OCI-LY3 (cell line): ENCODE results near the gene DR1.

Experiments used
- EZH2phosphoT487 ChIP-seq: fragments of 200-600 bp; shearing (Covaris generic); IDR thresholded peaks from 2 replicates; pipeline ENCODE4 v1.6.1; 2018; ENCODE audit warnings: antibody characterized with exemption, mixed run types, low read depth
- TF ChIP-seq, protein P1 (sequence below): fragments of 200-600, 300-600 bp; sonication (generic); IDR thresholded peaks from 2 replicates; pipeline ENCODE4 v1.5.1; 2014; ENCODE audit warnings: antibody characterized with exemption, low read length, low read depth

DNA sequence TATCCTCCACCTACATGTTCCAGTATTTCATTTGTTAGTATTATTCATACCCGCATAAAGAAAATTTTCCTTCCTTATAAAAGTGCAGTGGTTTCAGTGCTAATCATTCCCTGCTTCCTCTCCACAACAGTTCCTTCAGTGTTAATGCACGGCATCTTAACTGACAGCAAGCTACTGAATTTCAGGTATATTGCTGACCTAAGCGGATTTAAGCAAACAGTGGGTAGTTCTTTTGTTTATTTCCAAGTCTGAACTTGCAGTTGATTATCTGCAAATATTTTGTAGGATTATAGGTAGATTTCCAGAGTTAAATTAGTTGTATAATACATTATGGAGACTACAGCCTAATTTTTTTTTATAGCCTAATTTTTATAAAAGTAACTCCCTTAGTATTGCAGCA lies 15.1 kb upstream of the DR1 start:
- TF ChIP-seq, protein P1, sequence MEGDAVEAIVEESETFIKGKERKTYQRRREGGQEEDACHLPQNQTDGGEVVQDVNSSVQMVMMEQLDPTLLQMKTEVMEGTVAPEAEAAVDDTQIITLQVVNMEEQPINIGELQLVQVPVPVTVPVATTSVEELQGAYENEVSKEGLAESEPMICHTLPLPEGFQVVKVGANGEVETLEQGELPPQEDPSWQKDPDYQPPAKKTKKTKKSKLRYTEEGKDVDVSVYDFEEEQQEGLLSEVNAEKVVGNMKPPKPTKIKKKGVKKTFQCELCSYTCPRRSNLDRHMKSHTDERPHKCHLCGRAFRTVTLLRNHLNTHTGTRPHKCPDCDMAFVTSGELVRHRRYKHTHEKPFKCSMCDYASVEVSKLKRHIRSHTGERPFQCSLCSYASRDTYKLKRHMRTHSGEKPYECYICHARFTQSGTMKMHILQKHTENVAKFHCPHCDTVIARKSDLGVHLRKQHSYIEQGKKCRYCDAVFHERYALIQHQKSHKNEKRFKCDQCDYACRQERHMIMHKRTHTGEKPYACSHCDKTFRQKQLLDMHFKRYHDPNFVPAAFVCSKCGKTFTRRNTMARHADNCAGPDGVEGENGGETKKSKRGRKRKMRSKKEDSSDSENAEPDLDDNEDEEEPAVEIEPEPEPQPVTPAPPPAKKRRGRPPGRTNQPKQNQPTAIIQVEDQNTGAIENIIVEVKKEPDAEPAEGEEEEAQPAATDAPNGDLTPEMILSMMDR = no peak
- no peak for TF ChIP-seq EZH2phosphoT487
